Measurements from ENCODE around the gene BCL2L11. TPM values are rescaled to one million over a fixed set of nuclear protein-coding genes. Genes with fewer than 3 reads are reported as not detected.

BCL2L11 gene
- total and polyA plus RNA-seq, 9 of the 15 experiments (the other 6 are each of a cell fraction or from before 2014, with no cell fraction given) = 2.2 to 18.8 (median 5.0) TPM

GRCh38 chr2:111156529-111156928, 35.8 kb downstream of the BCL2L11 start:
- H3K9me3 ChIP-seq (replicated peaks; ENCODE audit: control insufficient read depth, insufficient read depth, low read depth, low read length) = no peaks in the 10 kb centered on the region
- no peak for FAIRE-seq
- no peaks in the 10 kb centered on the region for H3K27me3 ChIP-seq (ENCODE audit: control insufficient read depth in 2 of 2, insufficient read depth in 2 of 2, low read length in 2 of 2)
- no peak overlapping the region for H3K4me3 ChIP-seq
- in situ Hi-C loops (cut with MboI) = no loop called here
- intact Hi-C loops (cut with micrococcal nuclease) = no loop called here
- peaks cover 20% of the 10 kb centered on the region for H4K20me1 ChIP-seq (replicated peaks; ENCODE audit: control insufficient read depth, insufficient read depth, low read length)
- no peaks in the 10 kb centered on the region for H3K4me1 ChIP-seq (replicated peaks in 1 of 2; ENCODE audit: control insufficient read depth in 2 of 2, insufficient read depth in 2 of 2, low read length in 2 of 2)
- H3K4me2 ChIP-seq (ENCODE audit: insufficient read depth, low read length) = no peak overlapping the region
- ChIA-PET CTCF (ENCODE audit: low intra/inter-chr PET ratio) (no interaction called here), POLR2A (interaction anchor here (1.1 to 4.4 kb wide), 2 partner anchors 8 to 12 kb away, joined by 4 to 23 read pairs; no protein-coding TSS in a partner anchor)
- DNase-seq (ENCODE audit: extremely low read depth in 1 of 4, low spot score in 3 of 4) = no peak
- H2AFZ ChIP-seq (ENCODE audit: low read depth, low read length) = no peak overlapping the region
- H3K9ac ChIP-seq (ENCODE audit: insufficient read depth in 1 of 2, low read depth in 2 of 2, low read length in 2 of 2) = no peak overlapping the region
- BruUV-seq (replicated peaks) = no TSS peak
- H3K79me2 ChIP-seq (ENCODE audit: control insufficient read depth, insufficient read depth, low read length) = no peaks in the 10 kb centered on the region
- H3K36me3 ChIP-seq (ENCODE audit: control insufficient read depth, insufficient read depth, low read length) = peaks cover 75% of the 10 kb centered on the region; the same call in 2 of the 3 replicates
- ATAC-seq = no peak
- no peaks in the 10 kb centered on the region for H3K9me1 ChIP-seq (ENCODE audit: control insufficient read depth, insufficient read depth, low read length)
- TF ChIP-seq KAT7 (CRISPR knock-in tag; IDR thresholded peaks at IDR 0.05; ENCODE audit: borderline replicate concordance) (no peak), TBP (optimal IDR thresholded peaks at IDR 0.05; ENCODE audit: low read depth, low read length) (no peak), ZNF253 (CRISPR knock-in tag; conservative IDR thresholded peaks at IDR 0.05) (no peak), JUN (IDR thresholded peaks at IDR 0.05; ENCODE audit: borderline replicate concordance, low read depth, low read length) (no peak), JUN (CRISPR knock-in tag; IDR thresholded peaks at IDR 0.05; ENCODE audit: borderline replicate concordance) (no peak), MCM7 (IDR thresholded peaks at IDR 0.05) (no peak), FOXO4 (CRISPR knock-in tag; IDR thresholded peaks at IDR 0.05) (no peak), EWSR1 (IDR thresholded peaks at IDR 0.05; ENCODE audit: borderline replicate concordance, low read depth, partially characterized antibody) (no peak), TRIM25 (IDR thresholded peaks at IDR 0.05; ENCODE audit: borderline replicate concordance) (no peak), TCF7 (IDR thresholded peaks at IDR 0.05; ENCODE audit: borderline replicate concordance) (no peak), THRAP3 (IDR thresholded peaks at IDR 0.05; ENCODE audit: borderline replicate concordance) (no peak), PTTG1 (tag; IDR thresholded peaks at IDR 0.05; ENCODE audit: low read depth) (no peak), IRF2 (CRISPR knock-in tag; IDR thresholded peaks at IDR 0.05) (no peak)
- WGBS (ENCODE audit: insufficient coverage, low coverage, missing lambda C conversion rate) = 87% methylated on average over 8 of the region's 8 CpGs
- H3K27ac ChIP-seq (ENCODE audit: extremely low read depth, low read depth, low read length) = no peak overlapping the region
